HFF-Myc (cell line): ENCODE measurements around the gene GPR155.

Experiments used
- DNase-seq: peaks from one replicate; pipeline ENCODE4 v3.0.0-alpha.2; 2011; ENCODE audit warnings: low read depth; ENCODE audit errors: extremely low read depth
- H3K4me3 ChIP-seq: replicated peaks from 2 replicates; pipeline ENCODE4 v1.5.1; 2011; ENCODE audit warnings: low read depth, mild to moderate bottlenecking, control low read depth, low read length
- TF ChIP-seq, protein P1 (sequence below): IDR thresholded peaks from 2 replicates; pipeline ENCODE4 v1.5.1; 2012; ENCODE audit warnings: mild to moderate bottlenecking, low read depth, low read length, control low read depth; ENCODE audit errors: missing control alignments

GPR155 gene

DNA sequence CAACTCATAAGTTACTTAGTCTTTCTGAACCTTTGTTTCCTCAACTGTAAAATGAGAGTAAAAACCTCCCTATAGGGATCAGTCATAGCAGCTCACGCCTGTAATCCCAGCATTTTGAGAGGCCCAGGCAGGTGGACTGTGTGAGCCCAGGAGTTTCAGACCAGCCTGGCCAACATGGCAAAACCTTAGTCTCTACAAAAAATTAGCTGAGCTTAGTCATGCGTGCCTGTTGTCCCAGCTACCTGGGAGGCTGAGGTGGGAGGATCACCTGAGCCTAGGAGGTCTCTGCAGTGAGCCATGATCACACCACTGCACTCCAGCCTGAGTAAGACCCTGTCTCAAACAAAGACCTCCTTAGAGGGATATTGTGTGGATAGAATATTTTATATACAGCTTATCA, 2.3 kb downstream of the GPR155 start:
- TF ChIP-seq, protein P1, sequence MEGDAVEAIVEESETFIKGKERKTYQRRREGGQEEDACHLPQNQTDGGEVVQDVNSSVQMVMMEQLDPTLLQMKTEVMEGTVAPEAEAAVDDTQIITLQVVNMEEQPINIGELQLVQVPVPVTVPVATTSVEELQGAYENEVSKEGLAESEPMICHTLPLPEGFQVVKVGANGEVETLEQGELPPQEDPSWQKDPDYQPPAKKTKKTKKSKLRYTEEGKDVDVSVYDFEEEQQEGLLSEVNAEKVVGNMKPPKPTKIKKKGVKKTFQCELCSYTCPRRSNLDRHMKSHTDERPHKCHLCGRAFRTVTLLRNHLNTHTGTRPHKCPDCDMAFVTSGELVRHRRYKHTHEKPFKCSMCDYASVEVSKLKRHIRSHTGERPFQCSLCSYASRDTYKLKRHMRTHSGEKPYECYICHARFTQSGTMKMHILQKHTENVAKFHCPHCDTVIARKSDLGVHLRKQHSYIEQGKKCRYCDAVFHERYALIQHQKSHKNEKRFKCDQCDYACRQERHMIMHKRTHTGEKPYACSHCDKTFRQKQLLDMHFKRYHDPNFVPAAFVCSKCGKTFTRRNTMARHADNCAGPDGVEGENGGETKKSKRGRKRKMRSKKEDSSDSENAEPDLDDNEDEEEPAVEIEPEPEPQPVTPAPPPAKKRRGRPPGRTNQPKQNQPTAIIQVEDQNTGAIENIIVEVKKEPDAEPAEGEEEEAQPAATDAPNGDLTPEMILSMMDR = no peak
- H3K4me3 ChIP-seq = no peak overlapping the region

DNA sequence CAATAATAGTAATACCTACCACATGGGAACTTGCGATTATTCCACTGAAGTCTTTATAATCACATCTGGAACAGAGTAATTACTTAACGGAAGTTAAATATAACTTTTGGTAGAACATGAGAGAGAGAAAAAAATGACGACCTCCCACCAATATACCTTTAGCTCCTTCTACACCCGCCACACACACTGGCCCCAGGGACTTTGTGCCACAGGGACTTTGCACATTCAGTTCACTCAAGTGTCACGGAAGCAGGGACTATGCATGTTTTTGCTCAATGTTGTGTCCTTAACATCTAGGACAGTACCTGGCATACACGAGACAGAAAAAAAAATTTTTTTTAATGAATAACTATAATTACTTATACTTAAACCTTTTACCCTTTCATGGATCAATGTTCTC, 4.0 kb downstream of the GPR155 start:
- no peak overlapping the region for H3K4me3 ChIP-seq
- TF ChIP-seq, protein P1 = no peak
- DNase-seq = no peak

More for the DNA sequence above, 2.3 kb downstream of the GPR155 start:
- DNase-seq = no peak

DNA sequence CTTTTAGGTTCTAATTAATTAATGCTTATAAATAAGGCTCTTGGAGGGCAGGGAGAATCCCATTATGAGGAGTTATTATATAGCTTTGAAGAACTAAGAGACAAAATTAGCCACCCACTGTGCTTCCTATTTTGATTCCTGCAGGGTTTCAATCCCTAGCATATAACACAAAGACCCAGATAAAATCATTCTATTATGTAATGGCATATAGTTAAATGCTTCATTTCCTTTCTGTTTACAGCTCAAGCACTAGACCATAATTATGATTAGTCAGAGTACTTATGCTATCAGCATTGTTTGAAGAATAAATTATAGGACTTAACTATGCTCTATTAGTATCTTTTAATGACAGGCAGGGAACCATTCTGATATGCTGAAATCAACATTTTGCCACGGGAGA, 9.1 kb downstream of the GPR155 start:
- DNase-seq = no peak
- H3K4me3 ChIP-seq = no peak overlapping the region
- TF ChIP-seq, protein P1 = no peak

DNA sequence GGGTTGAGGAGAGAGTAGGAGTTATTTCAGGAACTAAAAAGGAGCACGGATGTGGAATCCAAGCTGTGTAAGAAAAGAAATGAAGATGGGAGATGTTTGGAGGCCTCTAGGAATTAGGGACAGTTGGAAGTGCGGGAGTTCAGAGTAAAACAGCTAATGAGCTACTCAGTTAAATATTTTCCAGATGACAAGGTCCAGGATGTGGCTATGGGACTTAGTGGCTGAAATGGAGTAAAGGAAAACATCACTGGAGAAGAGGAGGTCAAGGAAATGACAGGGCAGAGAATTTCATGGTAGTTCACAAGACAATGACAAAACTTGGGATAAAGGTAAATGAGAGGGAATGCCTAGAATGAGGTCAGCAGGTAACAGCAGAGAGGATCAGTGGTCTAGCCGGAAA, 13.0 kb downstream of the GPR155 start:
- DNase-seq = no peak
- TF ChIP-seq, protein P1 = no peak
- H3K4me3 ChIP-seq = no peak overlapping the region

DNA sequence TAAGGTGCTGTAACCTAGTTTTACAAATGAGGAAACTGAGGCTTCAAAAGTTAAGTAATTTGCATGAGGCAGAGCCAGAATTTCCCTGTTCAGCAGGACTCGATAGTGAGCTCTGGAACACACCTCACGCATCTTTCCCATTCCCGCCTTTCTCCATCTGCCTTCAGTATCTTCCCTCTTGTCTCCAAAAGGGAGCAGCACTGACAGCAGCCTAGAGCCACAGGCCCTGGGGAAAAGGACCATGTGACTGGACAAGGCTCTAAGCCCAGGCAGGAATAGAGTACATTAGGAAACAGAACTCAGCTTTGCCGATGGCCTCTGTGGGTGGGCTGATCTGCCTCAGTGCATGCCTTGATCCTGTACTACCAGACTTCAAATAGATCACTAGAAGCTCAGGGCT, 21.5 kb downstream of the GPR155 start:
- TF ChIP-seq, protein P1 = no peak
- H3K4me3 ChIP-seq = no peak overlapping the region
- no peak for DNase-seq

DNA sequence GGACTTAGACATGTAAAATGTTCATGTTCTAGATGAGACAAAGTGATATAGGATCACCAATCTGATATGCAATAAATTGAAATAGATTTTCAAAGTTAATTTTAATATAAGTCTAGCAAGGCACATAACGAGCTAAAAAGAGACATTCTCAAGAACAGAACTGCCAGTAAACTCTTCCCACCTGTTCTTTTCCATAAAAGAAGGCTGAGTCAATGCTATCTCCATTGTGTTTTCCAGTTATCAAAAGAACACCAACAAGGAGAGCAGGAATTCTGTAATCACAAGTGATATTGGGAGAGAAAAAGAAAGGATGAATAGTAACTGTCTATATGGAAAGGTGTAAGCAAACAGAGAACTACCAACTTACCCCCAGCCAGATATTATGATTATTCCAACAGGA, 25.6 kb downstream of the GPR155 start:
- TF ChIP-seq, protein P1 = no peak
- H3K4me3 ChIP-seq = no peak overlapping the region
- DNase-seq = no peak

DNA sequence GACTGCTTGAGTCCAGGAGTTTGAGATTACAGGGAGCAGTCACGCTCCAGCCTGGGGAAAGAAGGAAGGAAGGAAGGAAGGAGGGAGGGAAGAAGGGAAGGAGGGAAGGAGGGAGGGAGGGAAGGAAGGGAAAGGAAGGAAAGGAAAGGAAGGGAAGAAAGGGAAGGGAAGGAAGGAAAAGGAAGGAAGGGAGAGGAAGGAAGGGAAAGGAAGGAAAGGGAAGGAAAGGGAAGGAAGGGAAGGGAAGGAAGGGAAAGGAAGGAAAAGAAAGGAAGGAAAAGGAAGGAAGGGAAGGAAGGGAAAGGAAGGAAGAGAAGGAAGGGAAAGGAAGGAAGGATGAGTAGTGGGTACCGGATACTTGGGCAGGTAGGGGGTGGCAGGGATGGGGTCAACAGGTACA, 32.3 kb downstream of the GPR155 start:
- TF ChIP-seq, protein P1 = no peak
- no peak for DNase-seq
- no peak overlapping the region for H3K4me3 ChIP-seq
